Raji (cell line): ENCODE data around the gene SGPP1.

Source experiments
- POLR2A ChIP-seq: IDR thresholded peaks from 2 replicates; pipeline ENCODE4 v1.6.1; 2011; ENCODE audit warnings: low read depth, low read length, control low read depth; ENCODE audit not compliant: insufficient read depth

Gene SGPP1

DNA sequence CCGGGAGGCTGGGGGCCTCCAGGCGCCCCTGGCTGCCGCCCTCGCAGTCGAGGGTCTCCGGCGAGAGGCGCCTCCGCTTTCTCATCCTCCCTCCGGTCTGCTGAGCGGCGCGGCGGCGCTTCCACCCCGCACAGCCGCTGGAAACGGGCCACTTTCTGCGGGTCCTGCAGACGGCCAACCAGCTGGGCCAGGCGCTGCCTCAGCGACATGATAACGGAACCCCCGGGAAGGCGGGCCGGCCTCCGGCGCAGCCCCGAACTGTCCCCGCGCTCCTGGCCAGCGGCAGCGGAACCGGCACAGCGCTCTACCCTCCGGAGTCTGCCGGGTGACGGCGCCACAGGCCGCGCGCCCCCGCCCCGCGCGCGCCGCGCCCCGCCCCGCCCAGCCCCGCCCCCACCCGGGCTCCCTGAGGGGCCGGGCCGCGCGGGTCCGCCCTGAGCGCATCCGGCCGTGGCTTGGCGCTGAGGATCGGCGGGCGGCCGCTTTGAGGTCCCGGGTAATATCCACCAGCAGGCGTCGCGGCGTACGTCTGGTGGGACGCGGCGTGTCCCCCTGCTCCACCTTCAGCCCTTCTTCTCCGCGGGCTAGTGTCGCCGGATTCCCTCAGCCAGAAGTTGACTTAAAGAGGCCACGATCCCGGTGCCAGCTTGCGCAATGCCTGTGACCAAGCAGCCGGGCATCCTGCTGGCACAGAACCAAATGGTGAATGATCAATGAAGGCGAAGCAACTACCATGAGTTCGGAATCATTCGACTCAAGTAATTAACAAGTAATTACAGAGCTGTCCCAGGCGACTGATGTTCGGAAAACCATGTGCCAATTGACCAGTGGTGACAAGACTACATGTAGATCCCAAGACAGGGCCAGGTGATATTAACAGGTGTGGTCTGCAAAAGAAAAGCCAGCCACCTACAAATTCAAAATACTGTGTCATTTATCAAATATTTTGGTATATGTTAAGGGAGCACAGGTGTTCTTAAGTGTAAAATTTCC, at the start of gene SGPP1:
SGPP1 (minus strand) TSS at position 330 of the 993 bp plus-strand sequence; CDS start at position 209, 121 bp downstream.
- TF ChIP-seq POLR2A: peak; percentile 85

DNA sequence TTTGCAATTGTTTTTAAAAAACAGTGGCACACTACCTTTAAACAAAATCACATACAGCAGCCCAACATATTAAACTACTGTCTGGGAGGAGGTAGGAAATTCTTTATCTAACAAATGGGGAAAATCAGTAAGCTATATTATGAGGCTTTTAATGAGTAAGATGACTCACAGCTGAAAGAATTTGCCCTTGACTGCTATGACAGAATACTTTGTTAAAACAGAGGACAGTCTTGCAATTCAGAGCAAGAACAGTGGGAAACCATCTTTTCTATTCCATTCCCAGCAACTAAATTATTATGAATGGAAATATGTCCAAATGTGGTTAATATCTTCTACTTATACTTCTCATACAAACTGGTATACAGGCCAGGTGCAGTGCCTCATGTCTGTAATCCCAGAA, 49.2 kb upstream of the SGPP1 start:
- TF ChIP-seq POLR2A: no peak

DNA sequence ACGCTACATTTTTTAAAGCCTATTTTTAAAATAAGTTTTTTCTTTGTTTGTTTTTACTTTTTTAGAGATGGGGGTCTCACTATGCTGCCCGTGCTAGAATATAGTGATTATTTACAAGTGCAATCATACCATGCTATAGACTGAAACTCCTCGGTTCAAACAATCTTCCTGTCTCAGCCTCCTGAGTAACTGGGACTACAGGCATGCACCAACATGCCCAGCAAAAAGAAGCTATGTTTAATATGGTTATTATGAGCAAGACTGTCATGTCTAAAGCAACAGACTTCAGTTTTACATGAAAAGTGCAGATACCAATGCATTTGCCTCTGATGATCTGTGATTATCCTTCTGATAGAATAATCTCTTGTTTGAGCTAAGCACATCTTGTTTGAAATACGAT, 45.6 kb upstream of the SGPP1 start:
- TF ChIP-seq POLR2A: no peak

- TF ChIP-seq POLR2A: no peak
Observed at GRCh38 chr14:63770187-63770807, 42.4 kb upstream of the SGPP1 start.

GRCh38 chr14:63766611-63767010, 38.7 kb upstream of the SGPP1 start:
- no peak for TF ChIP-seq POLR2A

GRCh38 chr14:63764620-63765139, 36.8 kb upstream of the SGPP1 start:
- no peak for TF ChIP-seq POLR2A

GRCh38 chr14:63764103-63764502, 36.2 kb upstream of the SGPP1 start:
- TF ChIP-seq POLR2A: no peak

GRCh38 chr14:63761351-63762117, 33.7 kb upstream of the SGPP1 start:
- TF ChIP-seq POLR2A: no peak

DNA sequence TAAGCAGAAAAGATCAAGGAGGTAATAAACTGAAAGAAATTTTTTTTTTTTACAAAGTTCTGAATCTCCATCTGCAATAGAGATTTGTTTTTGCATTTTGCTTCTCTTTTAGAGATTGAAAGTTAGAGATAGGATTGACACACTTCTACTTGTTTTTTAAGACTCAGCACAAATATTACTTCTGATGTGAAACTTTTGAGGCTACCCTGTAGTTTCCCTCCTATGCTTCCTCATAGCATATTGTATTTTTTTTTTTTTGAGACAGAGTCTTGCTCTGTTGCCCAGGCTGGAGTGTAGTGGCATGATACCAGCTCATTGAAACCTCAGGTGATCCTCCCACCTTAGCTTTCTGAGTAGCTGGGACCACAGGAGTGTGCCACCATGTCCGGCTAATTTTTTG, 32.1 kb upstream of the SGPP1 start:
- TF ChIP-seq POLR2A: no peak

GRCh38 chr14:63759456-63759855, 31.6 kb upstream of the SGPP1 start:
- TF ChIP-seq POLR2A: no peak

DNA sequence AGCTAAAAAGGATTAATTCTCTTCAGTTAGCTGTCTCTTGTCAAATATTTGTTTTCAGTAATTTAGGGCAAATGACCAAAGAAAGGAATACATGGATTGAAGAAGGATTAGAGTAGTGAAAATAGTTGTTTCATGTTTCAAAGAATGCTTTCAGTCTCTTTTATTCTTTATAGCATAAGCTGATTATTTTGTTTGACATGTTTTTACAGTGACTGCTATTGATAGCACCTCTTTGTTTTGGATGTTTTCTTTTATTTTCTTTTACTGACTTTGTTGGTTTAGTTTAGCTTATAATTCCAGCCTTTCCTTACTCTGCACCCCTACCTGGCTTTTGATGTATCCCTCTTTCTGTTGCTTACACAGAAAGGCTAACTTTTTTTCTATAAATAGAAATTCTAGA, 29.3 kb upstream of the SGPP1 start:
- no peak for TF ChIP-seq POLR2A

DNA sequence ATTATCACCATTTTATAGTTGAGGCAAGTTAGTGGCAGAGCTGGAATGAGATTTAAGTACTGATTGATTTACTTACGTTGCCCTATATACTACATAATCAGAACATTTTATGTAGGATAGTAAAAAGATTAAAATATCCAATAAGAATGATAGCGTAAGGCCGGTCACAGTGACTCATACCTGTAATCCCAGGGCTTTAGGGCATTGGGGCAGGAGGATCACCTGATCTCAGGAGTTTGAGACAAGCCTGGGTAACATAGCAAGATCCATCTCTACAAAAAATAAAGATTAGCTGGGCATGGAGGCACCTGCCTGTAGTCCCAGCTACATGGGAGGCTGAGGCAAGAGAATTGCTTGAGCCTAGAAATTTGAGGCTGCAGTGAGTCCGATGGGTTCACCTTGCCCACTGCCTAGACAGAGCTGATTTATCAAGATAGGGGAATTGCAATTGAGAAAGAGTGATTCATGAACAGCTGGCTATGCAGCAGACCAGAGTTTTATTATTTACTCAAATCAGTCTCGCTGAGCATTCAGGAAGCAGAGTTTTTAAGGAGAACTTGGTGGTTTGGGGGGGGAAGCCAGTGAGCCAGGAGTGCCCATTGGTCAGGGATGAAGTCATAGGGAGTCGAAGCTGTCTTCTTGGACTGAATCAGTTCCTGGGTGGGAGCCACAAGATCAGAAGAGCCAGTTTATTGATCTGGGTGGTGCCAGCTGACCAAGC, 24.7 kb upstream of the SGPP1 start:
- no peak for TF ChIP-seq POLR2A

DNA sequence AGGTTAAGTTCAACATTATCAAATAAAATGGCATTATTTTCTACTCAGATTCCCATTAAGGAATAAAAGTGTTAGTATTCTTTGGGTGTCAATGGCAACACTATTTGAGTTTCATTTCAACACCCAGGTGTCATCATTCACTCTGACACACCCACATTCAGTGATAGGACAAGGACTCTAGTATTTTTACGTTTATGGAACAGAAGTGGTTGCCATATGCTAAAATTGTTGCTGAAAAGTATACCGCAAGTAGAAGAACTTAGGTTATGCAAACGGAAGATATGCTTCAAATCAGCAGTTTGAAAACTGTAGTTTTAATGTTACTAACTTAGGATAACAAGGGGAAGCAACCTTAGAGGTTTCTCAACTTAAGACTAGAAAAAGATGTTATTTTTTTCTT, 20.0 kb upstream of the SGPP1 start:
- peak; percentile 40; the same call in 1 of the 2 replicates for TF ChIP-seq POLR2A

DNA sequence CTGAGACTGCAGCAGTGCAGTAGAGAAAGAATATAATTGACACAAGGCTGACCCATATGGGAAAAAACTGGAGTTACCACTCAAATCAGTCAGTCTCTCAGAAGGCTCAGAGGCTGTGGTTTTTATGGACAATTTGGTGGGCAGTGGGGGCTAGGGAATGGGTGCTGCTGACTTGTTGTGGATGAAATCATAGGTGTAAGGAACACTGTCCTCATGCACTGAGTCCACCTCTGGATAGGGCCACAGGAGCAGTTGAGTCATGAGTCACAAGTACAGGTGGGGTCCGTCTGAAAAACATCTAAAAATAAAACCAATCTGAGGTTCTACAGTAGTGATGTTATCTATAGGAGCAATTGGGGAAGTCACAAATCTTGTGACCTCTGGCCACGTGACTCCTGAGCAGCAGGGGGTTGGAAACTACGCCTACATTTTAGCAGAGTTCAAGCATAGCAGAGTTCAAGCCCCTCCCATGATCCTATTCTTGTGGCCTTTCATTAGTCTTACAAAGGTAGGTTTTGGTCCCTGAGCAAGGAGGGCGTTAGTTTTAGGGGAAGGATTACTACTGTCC, 18.1 kb upstream of the SGPP1 start:
- TF ChIP-seq POLR2A: peak; percentile 56
